Choroid plexus epithelial cell (primary cell): ENCODE measurements around the gene CALHM3.
A peak's percentile ranks its signal among the peaks of the same experiment; 100 is the strongest.

Source experiments
- DNase-seq: peaks from one replicate; pipeline ENCODE4 v3.0.0-alpha.2; 2010; ENCODE audit warnings: low read depth
- H3K4me3 ChIP-seq: 2 replicates; pipeline ENCODE4 v1.5.1; 2011; ENCODE audit warnings: low read depth, mild to moderate bottlenecking, control low read depth, low read length, moderate library complexity
- CTCF ChIP-seq: conservative IDR thresholded peaks from 2 replicates; pipeline ENCODE4 v1.5.1; 2011; ENCODE audit warnings: low read depth, mild to moderate bottlenecking, control low read depth, inconsistent platforms, low read length, moderate library complexity

Gene CALHM3

GRCh38 chr10:103499881-103500280 lies 20.8 kb upstream of the CALHM3 start:
- no peak for TF ChIP-seq CTCF
- DNase-seq: no peak
- H3K4me3 ChIP-seq: no peak overlapping the region

GRCh38 chr10:103498936-103499638 lies 20.0 kb upstream of the CALHM3 start:
- TF ChIP-seq CTCF: no peak
- H3K4me3 ChIP-seq: no peak overlapping the region
- DNase-seq: no peak

GRCh38 chr10:103497161-103497915 lies 18.3 kb upstream of the CALHM3 start:
- DNase-seq: no peak
- H3K4me3 ChIP-seq: no peak overlapping the region
- TF ChIP-seq CTCF: no peak

- H3K4me3 ChIP-seq: no peak overlapping the region
- no peak for TF ChIP-seq CTCF
- no peak for DNase-seq
These were observed 16.3 kb upstream of the CALHM3 start for GRCh38 chr10:103495321-103495720.

GRCh38 chr10:103493916-103494877 lies 15.2 kb upstream of the CALHM3 start:
- no peak for DNase-seq
- TF ChIP-seq CTCF: no peak
- peak overlapping the region; percentile 49 for H3K4me3 ChIP-seq

- no peak for TF ChIP-seq CTCF
- DNase-seq: no peak
- peak within 1 kb of the TSS; percentile 49 for H3K4me3 ChIP-seq
These were observed 14.4 kb upstream of the CALHM3 start, which contains the start of gene NEURL1 for GRCh38 chr10:103493362-103493915. NEURL1 (plus strand) TSS chr10:103493705; CDS start chr10:103494388, 683 bp downstream.
